GM10847 (cell line): Measurements from ENCODE around the gene TNFSF12.

ENCODE experiments used
- POLR2A ChIP-seq: IDR thresholded peaks from 2 replicates; pipeline ENCODE4 v1.6.1; 2011; ENCODE audit not compliant: insufficient read length; ENCODE audit errors: extremely low read depth

Gene TNFSF12

DNA sequence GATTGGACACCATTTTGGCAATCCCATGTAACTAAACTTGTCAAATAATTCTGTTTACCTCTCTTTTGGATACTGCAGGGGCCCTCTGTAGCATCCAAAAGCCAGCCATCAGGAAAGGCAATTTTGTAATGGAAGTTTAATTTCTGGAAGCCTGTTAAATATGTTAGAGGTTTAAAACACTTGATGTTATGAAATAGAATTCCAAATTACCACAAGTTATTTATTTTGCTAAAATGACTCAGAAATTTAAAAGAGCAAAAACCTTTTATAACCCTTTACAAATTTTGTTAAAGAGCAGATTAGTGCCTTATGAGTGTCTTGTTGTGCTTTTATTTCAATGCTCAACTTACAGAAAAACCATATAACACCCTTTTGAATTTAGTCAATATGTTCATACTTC is 20.0 kb upstream of the TNFSF12 start:
- TF ChIP-seq POLR2A: no peak

DNA sequence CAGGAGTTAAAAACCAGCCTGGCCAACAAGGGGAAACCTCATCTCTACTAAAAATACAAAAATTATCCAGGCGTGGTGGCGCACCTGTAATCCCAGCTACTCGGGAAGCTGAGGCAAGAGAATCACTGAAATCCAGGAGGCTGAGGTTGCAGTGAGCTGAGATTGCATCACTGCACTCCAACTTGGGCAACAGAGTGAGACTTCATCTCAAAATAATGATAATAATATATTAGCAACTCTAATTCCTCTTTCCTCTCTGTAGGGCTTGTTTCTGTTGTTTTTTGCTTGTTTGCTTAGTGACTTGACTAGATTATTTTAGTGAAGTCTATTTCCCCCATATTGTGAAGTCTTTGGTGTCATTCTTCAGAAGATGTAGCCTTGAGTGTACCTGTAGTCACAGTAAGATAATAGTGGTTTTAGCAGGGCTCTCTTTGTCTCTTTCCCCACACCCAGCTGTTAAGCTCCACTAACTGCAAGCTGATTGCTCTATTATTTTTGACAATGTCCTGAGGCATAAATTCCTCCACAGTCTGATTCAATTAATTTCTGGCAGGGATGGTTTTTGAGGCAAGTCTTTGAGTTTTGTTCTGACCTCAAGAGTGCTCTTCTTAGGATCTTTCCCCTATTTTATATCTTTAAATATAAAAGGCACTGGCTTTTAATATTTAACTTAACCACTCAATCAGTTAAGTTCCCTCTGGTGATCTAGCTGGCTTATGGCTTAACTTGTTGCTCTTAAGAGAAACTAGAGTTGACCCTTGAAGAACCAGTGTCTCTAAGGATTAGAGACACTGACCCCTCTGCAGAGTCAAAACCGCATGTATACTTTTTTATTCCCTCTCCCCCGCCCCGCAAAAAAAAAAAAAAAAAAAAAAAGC is 18.6 kb upstream of the TNFSF12 start:
- no peak for TF ChIP-seq POLR2A

DNA sequence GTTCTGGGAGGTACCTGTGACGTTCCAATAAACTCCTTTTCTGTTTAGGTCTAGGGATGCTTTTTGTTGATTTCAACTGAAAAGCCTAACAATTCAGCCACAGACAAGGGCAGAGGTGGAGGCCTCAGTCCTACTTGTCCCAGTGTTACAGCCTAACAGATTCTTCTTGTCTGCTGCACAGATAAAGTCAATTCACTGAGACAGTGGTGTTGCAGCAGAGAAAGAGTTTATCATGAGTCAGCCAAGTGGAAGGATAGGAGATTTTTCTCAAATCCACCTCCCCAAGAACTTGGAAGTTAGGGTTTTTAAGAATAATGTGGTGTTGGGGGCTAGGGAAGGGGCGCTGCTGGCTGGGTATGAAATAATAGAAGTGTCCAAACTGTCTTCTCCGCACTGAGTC is 10.8 kb upstream of the TNFSF12 start:
- no peak for TF ChIP-seq POLR2A

GRCh38 chr17:7538891-7539545 is 9.8 kb upstream of the TNFSF12 start:
- TF ChIP-seq POLR2A: no peak

GRCh38 chr17:7541074-7541621 is 7.7 kb upstream of the TNFSF12 start:
- no peak for TF ChIP-seq POLR2A

- no peak for TF ChIP-seq POLR2A
Observed at GRCh38 chr17:7544911-7545310, 3.9 kb upstream of the TNFSF12 start.

GRCh38 chr17:7549401-7550055 is 670 bp downstream of the TNFSF12 start:
- TF ChIP-seq POLR2A: no peak

DNA sequence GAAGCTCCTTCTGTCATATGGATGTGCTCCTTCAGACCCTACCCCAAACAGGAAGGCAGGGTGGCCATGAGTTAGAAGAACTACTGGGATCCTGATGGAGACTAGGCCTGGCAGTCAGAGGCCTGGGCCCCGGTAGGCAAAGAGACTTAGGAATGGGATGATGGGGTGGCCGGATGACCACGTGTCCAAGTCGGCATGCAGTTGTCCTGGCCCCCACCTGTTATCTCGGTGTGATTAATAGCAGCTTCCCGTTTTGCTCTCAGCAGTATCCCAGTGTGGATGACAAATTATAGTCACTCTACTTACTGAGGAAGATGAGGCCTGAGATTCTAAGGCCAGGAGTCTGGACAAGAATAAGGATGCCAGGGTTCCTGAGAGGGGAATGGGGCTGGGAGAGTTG is 1.5 kb downstream of the TNFSF12 start:
- no peak for TF ChIP-seq POLR2A

GRCh38 chr17:7551396-7551795 is 2.5 kb downstream of the TNFSF12 start:
- TF ChIP-seq POLR2A: no peak

DNA sequence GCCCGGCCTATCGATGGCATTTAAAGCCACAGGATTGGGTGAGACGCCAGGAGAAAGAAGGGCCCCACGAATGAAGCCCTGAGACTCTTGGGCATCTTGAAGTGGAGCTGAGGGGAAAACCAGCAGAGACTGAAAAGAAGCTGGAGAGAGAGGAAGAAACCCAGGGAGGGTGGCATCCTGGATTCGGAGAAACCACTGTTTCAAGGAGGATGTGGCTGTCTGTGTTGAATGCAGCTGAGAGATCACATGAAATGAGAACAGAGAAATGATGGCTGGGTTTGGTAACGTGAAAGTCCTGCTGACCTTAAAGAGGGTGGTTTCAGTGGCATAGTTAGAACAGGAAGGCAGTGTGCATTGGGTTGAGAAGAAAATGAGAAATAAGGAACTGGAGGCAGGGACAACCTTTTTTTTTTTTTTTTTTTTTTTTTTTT is 3.8 kb downstream of the TNFSF12 start:
- no peak for TF ChIP-seq POLR2A

- no peak for TF ChIP-seq POLR2A
Observed at GRCh38 chr17:7553356-7553755, 4.5 kb downstream of the TNFSF12 start.

DNA sequence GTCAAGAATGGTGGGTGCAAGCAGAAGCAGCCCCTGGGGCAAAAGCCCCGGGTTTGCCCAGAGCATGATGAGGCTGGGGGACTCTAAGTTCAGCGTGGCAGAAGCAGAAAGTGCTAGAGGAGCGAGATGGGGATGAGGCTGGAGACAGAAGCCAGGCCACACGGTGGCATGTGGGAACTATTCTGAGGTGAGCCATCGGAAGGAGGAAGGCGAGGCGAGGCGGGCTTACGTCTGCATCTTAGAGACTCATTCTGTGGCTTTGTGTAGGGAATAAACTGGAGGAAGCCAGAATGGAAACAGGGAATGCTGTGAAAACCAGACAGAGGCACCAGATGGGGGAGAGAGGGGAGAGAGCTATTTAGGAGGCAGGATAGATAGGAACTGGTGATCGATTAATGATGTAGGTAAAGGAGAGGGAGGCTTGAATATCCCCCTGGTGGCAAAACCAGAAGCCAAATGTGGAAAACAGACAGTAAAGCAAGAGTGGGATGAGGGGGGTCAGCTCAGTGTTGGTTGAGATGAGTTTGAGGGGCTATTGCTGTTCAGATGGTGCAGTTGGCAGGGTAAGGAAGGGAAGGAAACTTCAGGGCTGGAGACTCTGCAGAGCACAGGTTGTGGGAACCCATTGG is 6.6 kb downstream of the TNFSF12 start:
- TF ChIP-seq POLR2A: no peak

GRCh38 chr17:7556627-7557026 is 7.8 kb downstream of the TNFSF12 start:
- TF ChIP-seq POLR2A: no peak

GRCh38 chr17:7557147-7557764 is 8.4 kb downstream of the TNFSF12 start:
- no peak for TF ChIP-seq POLR2A

- no peak for TF ChIP-seq POLR2A
Observed at GRCh38 chr17:7557775-7558543, 9.1 kb downstream of the TNFSF12 start.
